Rectal smooth muscle tissue (tissue), 1 donor: ENCODE measurements around the gene KIAA1549.
"Not testable (repeated sequence)": the region's sequence is repeated elsewhere in the genome, so short reads cannot be mapped to it uniquely, and the experiment has no call there.

Experiments
- H3K27ac ChIP-seq: one replicate; pipeline ENCODE4 v1.7.0; 2013; ENCODE audit warnings: low read depth, low read length, inconsistent platforms
- H3K27me3 ChIP-seq: one replicate; pipeline ENCODE4 v1.7.0; 2013; ENCODE audit warnings: low read length; ENCODE audit not compliant: control insufficient read depth, insufficient read depth
- H3K36me3 ChIP-seq: one replicate; pipeline ENCODE4 v1.7.0; 2013; ENCODE audit warnings: low read length; ENCODE audit not compliant: control insufficient read depth, insufficient read depth
- H3K4me1 ChIP-seq: one replicate; pipeline ENCODE4 v1.7.0; 2013; ENCODE audit warnings: low read length; ENCODE audit not compliant: control insufficient read depth, insufficient read depth
- H3K4me3 ChIP-seq: one replicate; pipeline ENCODE4 v1.7.0; 2013; ENCODE audit warnings: low read length
- H3K9ac ChIP-seq: one replicate; pipeline ENCODE4 v1.7.0; 2013; ENCODE audit warnings: low read length

KIAA1549 gene

DNA sequence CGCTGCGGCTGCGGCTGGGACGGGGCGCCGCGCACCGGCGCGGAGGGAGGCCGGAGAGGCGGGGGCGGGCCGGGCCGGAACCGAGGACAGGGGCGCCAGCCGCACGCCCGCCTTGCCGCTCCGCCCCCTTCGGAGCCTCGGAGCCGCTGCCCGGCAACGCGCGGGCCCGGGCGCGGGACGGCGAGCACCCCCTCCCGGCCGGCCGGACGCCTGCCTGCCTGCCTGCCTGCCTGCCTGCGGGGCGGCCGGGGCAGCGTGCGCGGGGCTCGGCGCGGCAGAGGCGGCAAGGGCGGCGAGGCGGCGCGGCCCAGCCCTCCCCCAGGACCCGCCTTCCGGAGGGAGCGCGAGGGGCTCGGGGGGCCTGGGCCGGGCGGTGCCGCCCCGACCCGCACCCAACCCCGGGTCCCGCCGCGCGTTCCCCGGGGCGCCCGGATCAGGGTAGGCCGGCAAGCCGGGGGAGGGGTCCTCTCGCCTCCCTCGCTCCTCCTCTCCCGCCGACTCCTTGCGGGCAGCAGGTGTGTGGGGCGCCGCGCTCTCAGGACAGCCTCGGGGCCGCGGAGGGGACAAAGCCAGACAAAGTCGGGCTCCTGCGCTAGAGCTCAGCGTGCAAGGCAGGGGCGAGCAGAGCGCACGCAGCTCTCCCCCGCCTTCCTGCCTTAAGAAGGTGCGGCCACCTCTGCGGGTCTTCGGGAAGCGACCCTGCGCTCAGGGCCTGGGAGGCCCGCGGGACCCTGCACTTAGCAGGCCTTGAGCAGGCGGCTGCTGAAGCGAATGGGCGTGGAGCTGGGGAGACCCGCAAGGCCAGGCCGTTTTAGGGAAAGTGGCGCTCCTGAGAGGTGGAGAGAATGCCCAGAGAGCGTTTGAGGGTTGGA, at the start of gene KIAA1549:
KIAA1549 (minus strand) TSS at position 58 of the 872 bp plus-strand sequence. CDS start 120 bp downstream, outside the sequence.
- Histone ChIP-seq H3K27me3 (no peaks in the 10 kb centered on the region), H3K4me3 (peak within 1 kb of the TSS; percentile 62), H3K4me1 (peaks cover 7% of the 10 kb centered on the region), H3K9ac (no peak within 1 kb of the TSS), H3K36me3 (no peaks in the 10 kb centered on the region), H3K27ac (no peak within 1 kb of the TSS)

DNA sequence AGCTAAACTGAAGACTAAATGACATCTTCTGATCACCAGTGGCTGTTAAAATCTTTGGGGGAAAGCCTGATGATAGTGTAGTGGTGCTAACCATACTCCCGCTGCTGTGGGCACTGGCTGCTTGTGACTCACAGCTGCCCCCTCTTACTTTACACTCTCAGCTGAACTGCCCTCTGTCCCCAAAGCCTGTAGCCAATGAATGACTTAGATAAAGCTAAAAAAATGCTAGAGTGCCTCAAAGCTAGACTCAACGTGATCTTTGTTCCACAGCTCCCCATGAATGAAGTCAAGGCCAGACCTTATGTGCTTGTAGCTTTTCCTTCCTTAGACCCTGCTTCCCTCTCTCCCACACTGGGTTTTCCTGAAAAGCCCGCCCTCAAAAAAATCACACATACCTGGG, 48.2 kb upstream of the KIAA1549 start:
- Histone ChIP-seq H3K27me3 (no peaks in the 10 kb centered on the region), H3K9ac (no peak overlapping the region), H3K27ac (no peak overlapping the region), H3K4me3 (no peak overlapping the region), H3K36me3 (peaks cover 13% of the 10 kb centered on the region), H3K4me1 (no peaks in the 10 kb centered on the region)

DNA sequence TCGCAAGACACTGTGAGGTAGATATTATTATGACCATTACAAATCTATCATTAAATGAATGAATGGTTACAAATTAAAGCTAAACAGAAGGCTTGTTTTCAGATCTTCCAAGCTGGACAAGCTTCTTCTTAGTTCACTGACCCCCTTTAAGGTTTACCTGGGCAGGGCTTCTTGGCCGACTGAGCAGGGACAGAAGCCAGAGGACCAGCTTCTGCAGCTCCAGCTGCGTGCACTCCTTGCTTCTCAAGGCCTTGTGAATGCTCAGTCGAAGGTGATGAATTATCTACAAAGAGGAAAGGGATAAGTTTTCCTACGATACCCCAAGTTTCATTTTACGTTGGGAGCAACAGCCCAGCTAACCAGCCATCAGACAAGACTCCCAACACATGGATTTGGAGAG, 45.4 kb upstream of the KIAA1549 start:
- no peaks in the 10 kb centered on the region for H3K27me3 ChIP-seq
- no peak overlapping the region for H3K4me3 ChIP-seq
- peaks cover 17% of the 10 kb centered on the region for H3K36me3 ChIP-seq
- no peak overlapping the region for H3K9ac ChIP-seq
- H3K4me1 ChIP-seq = no peaks in the 10 kb centered on the region
- H3K27ac ChIP-seq = no peak overlapping the region

DNA sequence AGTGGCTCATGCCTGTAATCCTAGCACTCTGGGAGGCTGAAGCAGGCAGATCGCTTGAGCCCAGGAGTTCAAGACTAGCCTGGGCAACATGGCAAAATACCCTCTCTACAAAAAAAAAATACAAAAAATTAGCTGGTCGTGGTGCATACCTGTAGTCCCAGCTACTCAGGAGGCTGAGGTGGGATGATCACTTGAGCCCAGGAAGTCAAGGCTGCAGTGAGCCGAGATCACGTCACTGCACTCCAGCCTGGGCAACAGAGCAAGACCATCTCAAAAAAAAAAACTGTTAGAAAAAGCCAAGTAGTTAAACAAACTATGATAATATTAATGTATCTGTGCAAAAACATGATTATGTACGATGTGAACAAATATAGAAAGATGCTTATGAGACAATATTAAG, 44.7 kb upstream of the KIAA1549 start:
- not testable (repeated sequence) for H3K27me3 ChIP-seq, H3K27ac ChIP-seq, H3K4me1 ChIP-seq, H3K4me3 ChIP-seq, H3K9ac ChIP-seq
- peaks cover 17% of the 10 kb centered on the region for H3K36me3 ChIP-seq

DNA sequence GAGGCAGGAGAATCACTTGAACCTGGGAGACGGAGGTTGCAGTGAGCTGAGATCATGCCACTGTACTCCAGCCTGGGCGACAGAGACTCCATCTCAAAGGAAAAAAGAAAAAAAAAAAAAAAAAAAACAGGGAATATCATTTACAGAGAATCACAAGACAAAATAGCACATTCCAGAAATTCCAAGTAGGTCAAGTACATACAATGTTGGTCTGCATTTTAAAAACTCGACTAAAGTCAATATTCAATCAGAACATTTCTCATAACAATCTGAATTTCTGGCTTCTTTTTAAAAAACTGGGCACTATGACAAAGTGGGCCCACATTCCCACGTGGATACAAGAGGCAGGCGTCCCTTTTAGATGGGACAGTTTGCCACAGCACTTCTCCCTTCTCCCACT, 41.9 kb upstream of the KIAA1549 start:
- Histone ChIP-seq H3K4me3 (no peak overlapping the region), H3K9ac (no peak overlapping the region), H3K27ac (no peak overlapping the region), H3K4me1 (no peaks in the 10 kb centered on the region), H3K27me3 (no peaks in the 10 kb centered on the region), H3K36me3 (peaks cover 10% of the 10 kb centered on the region)

DNA sequence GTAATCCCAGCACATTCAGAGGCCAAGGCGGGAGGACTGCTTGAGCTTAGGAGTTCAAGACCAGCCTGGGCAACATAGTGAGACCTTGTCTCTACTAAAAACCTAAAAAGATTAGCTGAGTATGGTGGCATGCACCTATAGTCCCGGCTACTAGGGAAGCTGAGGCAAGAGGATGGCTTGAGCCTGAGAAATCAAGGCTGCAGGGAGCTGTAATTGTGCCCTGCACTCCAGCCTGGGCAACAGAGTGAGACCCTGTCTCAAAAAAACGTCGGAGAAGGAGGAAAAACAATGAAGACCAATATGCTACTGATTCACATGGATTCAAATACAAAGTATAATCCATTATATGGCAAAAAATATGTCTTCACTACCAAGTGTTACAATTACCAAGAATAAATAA, 41.1 kb upstream of the KIAA1549 start:
- Histone ChIP-seq H3K4me3 (no peak overlapping the region), H3K36me3 (peaks cover 10% of the 10 kb centered on the region), H3K27me3 (no peaks in the 10 kb centered on the region), H3K9ac (no peak overlapping the region), H3K27ac (no peak overlapping the region), H3K4me1 (no peaks in the 10 kb centered on the region)

DNA sequence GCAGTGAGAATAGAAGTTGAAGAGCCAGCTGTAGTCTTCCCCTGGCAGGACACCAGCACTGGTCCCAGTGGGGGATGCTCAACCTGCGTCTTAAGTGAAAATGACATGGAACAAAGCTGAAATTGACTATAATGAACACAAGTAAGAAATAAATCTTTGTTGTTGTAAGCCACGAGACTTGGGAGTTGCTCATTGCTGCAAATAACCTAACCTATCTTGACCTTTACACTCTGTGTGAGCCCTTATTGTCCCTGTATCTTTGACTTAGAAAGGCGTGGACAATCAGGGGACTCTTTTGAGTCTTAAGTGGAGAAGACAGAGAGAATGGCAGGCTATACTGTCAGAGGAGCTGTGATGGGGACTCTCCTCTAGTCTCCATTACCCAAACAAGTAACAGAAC, 37.7 kb upstream of the KIAA1549 start:
- H3K27ac ChIP-seq = no peak overlapping the region
- no peaks in the 10 kb centered on the region for H3K27me3 ChIP-seq
- H3K9ac ChIP-seq = no peak overlapping the region
- H3K4me1 ChIP-seq = no peaks in the 10 kb centered on the region
- no peak overlapping the region for H3K4me3 ChIP-seq
- H3K36me3 ChIP-seq = peaks cover 5% of the 10 kb centered on the region

DNA sequence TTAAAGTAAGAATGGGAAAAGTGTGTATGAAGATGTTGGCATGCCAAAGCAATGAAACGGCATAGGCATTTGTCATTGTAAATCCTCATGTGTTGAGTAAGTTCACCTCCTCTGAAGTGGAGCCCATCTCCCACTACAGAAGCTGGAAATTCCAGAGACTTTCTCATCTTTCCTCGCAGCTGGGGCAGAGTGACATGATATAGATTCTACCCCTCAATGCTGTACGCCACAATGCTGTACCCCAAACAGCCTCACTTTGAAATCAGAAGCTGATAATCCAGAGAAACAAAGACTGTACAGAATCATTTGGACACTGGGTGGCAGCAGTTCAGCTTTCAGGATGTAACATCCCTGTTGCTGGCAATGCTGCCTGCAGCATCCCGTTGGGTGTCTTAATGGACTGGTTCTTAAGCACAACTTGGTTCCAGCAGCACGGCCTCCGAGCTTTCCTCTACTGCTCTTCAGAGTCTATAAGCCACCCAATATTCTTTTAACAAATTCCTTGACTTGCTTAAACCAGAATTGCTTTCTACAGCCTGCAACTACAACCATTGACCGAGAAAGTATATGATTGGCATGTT, 35.8 kb upstream of the KIAA1549 start:
- H3K27ac ChIP-seq = no peak overlapping the region
- no peaks in the 10 kb centered on the region for H3K4me1 ChIP-seq
- H3K27me3 ChIP-seq = no peaks in the 10 kb centered on the region
- H3K4me3 ChIP-seq = no peak overlapping the region
- no peak overlapping the region for H3K9ac ChIP-seq
- H3K36me3 ChIP-seq = no peaks in the 10 kb centered on the region

DNA sequence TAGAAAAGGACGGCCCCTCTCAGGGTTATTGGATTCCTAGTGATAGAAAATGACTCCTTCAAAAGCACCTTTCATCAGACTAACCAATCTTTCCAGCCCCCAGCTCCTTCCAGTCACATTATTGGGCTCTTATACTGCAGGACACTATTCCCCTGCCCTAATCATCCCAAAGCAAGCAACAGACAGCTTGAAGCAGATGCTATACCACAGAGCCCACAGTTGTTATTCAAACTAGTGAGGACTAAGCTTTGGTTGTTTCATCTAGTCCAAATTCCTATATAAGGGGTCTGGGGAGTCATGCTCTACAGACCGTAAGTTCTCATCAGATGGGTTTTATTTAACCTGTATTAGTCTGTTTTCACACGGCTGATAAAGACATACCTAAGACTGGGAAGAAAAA, 30.2 kb upstream of the KIAA1549 start:
- no peaks in the 10 kb centered on the region for H3K36me3 ChIP-seq
- no peaks in the 10 kb centered on the region for H3K27me3 ChIP-seq
- H3K4me3 ChIP-seq = no peak overlapping the region
- H3K27ac ChIP-seq = no peak overlapping the region
- no peak overlapping the region for H3K9ac ChIP-seq
- no peaks in the 10 kb centered on the region for H3K4me1 ChIP-seq

DNA sequence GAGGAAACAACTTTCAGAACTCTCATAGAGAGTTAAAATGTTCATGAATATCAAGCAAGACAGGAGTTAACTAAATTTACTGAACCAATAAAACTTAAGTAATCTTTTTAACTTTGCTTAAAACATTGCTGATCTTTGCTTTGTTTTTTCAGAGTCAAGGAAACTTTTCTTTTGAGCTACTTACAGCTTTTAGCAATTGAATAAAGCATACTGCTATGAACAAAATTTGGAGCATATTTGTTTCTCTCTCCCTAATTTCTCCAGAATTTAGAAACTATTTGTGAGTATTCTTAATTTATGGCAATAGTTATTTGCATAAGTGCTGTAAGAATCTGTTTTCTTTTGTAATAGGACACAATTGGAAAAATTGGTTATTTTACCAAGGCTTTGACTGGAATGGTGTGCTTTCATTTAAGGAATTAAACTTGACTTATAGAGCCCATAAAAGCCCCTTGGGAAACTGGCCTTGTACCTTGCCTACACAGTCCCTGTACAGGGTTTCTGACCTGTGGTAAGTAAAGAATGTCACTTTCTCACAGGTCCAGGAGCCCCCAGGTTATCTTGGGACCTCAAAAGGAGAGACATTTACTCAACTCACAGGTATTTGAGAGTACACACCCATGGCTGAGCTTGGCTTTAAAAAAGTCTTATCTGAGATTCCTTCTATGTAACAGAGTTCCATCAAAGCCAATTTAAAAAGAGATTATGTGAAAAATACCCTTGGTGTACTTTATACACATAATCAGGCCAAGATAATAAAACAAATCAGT, 23.3 kb upstream of the KIAA1549 start:
- Histone ChIP-seq H3K4me3 (no peak overlapping the region), H3K36me3 (no peaks in the 10 kb centered on the region), H3K4me1 (no peaks in the 10 kb centered on the region), H3K27ac (no peak overlapping the region), H3K27me3 (no peaks in the 10 kb centered on the region), H3K9ac (no peak overlapping the region)

DNA sequence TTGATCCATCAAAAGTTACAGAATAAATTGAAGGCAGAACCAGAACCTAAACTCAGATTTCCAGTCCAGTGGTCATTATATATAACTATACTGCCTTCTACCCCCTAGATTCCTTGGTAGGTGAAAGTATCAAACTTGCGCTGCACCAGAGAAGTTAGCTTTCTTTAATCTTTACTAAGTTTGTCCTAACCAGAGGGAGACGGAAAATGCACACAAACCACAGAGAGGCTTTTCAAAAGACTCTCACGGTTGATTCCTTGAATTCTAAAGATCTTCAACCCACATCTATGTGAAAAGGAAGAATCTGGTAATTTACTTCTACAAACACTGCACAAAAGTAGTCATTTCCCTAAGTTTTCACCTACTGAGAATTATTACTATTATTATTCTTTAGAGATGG, 18.2 kb upstream of the KIAA1549 start:
- Histone ChIP-seq H3K36me3 (no peaks in the 10 kb centered on the region), H3K27ac (no peak overlapping the region), H3K9ac (no peak overlapping the region), H3K27me3 (no peaks in the 10 kb centered on the region), H3K4me1 (no peaks in the 10 kb centered on the region), H3K4me3 (no peak overlapping the region)

DNA sequence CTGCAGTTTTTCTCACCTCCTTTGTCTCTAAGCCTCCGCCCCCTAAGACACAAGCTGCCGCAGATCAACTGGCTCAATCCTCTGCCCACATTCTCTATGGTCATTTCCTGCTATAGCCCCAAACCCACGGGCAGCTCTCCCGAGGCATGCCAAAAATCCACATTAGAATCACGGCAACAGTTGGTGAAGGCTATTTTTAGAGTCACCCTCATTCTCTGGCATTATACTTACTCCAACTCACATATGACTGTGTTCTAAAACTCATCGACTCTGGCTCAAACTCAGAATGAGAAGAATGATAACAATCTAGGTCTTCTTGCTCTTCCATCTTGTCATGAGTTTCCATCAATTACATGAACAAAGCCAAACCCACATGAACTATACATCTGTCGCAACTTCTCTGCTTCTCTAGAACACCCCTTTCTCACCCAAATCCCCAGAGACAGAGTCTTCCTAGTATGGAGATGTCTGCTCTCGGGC, 10.9 kb upstream of the KIAA1549 start:
- Histone ChIP-seq H3K9ac (no peak overlapping the region), H3K27ac (no peak overlapping the region), H3K4me3 (no peak overlapping the region), H3K4me1 (no peaks in the 10 kb centered on the region), H3K36me3 (no peaks in the 10 kb centered on the region), H3K27me3 (no peaks in the 10 kb centered on the region)
